Fibroblast of lung (primary cell): ENCODE results near the gene LUZP2. TPM values are rescaled to one million over a fixed set of nuclear protein-coding genes. Genes with fewer than 3 reads are reported as not detected.

Experiments
- DNase-seq, 2 donors: peaks; one replicate each; pipeline versions ENCODE4 v3.0.0 to v3.0.0-alpha.2; 2010; ENCODE audit warnings: low read depth in 2 of 2
- H2AFZ ChIP-seq: 2 replicates; pipeline ENCODE4 v1.5.1; 2012; ENCODE audit warnings: low read length, control low read depth, inconsistent platforms
- H3K27ac ChIP-seq: 2 replicates; pipeline ENCODE4 v1.5.1; 2011; ENCODE audit warnings: low read length, control low read depth; ENCODE audit not compliant: insufficient read depth
- H3K27me3 ChIP-seq: 2 replicates; pipeline ENCODE4 v1.5.1; 2011; ENCODE audit warnings: mild to moderate bottlenecking, low read length; ENCODE audit not compliant: control insufficient read depth, insufficient read depth
- H3K36me3 ChIP-seq: 2 replicates; pipeline ENCODE4 v1.5.1; 2011; ENCODE audit warnings: low read length; ENCODE audit not compliant: control insufficient read depth, insufficient read depth
- H3K4me1 ChIP-seq: 2 replicates; pipeline ENCODE4 v1.5.1; 2011; ENCODE audit warnings: low read length; ENCODE audit not compliant: control insufficient read depth, insufficient read depth; ENCODE audit errors: extremely low read depth
- H3K4me2 ChIP-seq: 2 replicates; pipeline ENCODE4 v1.5.1; 2011; ENCODE audit warnings: low read length, control low read depth; ENCODE audit not compliant: insufficient read depth; ENCODE audit errors: extremely low read depth
- H3K4me3 ChIP-seq, 4 experiments: fragments of 200-600 bp in 1 of 4; sonication (generic) in 1 of 4; replicated peaks in 1 of 4; 2 replicates each; pipeline ENCODE4 v1.5.1; 2011 to 2016; ENCODE audit warnings: low read length in 4 of 4, low read depth in 3 of 4, mild to moderate bottlenecking in 3 of 4, control low read depth in 2 of 4, inconsistent platforms in 1 of 4, mixed read lengths in 1 of 4; ENCODE audit not compliant: insufficient read depth in 1 of 4; ENCODE audit errors: control extremely low read depth in 1 of 4
- H3K79me2 ChIP-seq: 2 replicates; pipeline ENCODE4 v1.5.1; 2012; ENCODE audit warnings: mild to moderate bottlenecking, low read length, inconsistent platforms; ENCODE audit not compliant: control insufficient read depth, insufficient read depth
- H3K9ac ChIP-seq: 2 replicates; pipeline ENCODE4 v1.5.1; 2011; ENCODE audit warnings: mild to moderate bottlenecking, low read length, control low read depth; ENCODE audit not compliant: insufficient read depth
- H3K9me3 ChIP-seq: 2 replicates; pipeline ENCODE4 v1.5.1; 2012; ENCODE audit warnings: low read depth, low read length; ENCODE audit not compliant: control insufficient read depth, insufficient read depth
- H4K20me1 ChIP-seq: 2 replicates; pipeline ENCODE4 v1.5.1; 2011; ENCODE audit warnings: low read length; ENCODE audit not compliant: control insufficient read depth, insufficient read depth; ENCODE audit errors: extremely low read depth
- CTCF ChIP-seq, 2 donors: IDR thresholded peaks in 1 of 2; conservative IDR thresholded peaks in 1 of 2; 1 replicate in 1 of 2; 2 replicates in 1 of 2; pipeline ENCODE4 v1.5.1; 2011 to 2012; ENCODE audit warnings: low read length in 2 of 2, control low read depth in 1 of 2, inconsistent platforms in 1 of 2, low read depth in 1 of 2, mild to moderate bottlenecking in 1 of 2
- EZH2 ChIP-seq: IDR thresholded peaks from 2 replicates; pipeline ENCODE4 v1.5.1; 2012; ENCODE audit warnings: low read length, control low read depth, mild to moderate bottlenecking; ENCODE audit errors: missing control alignments
- polyA plus RNA-seq, 2 donors: library from polyadenylated mRNA; depleted of rRNA in 1 of 2; stranded (reverse) in 1 of 2; unstranded in 1 of 2; fragments of >200 nt; gene quantifications; 2 replicates each; pipeline ENCODE4 v1.2.1, GENCODE V29; 2011 to 2012; ENCODE audit warnings: missing spikeins in 1 of 2
- total RNA-seq: library from RNA; depleted of rRNA; stranded (reverse); fragments of >200 nt; gene quantifications from 2 replicates; pipeline ENCODE4 v1.2.1, GENCODE V29; 2014

Gene LUZP2
- total and polyA plus RNA-seq, 2 donors (not counting 1 experiment from before 2014, with no cell fraction given) = 0.03 to 0.50 TPM

DNA sequence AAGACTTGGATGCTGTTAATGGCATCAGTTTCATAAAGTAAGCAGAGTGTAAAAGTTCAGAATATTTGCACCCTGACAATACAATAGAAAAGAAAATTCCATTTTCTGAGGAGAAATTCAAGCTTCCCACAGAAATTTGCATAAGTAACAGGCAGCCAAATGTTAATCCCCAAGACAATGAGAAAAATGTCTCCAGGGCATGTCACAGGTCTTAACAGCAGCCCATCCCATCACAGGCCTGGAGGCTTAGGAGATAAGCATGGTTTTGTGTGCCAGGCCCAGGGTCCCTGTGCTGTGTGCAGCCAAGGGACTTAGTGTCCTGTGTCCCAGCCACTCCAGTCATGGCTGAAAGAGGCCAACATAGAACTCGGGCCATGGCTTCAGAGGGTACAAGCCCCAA is 347.6 kb downstream of the LUZP2 start:
- no peak for DNase-seq
- Histone ChIP-seq H3K4me3 (no peak overlapping the region), H4K20me1 (no peaks in the 10 kb centered on the region), H3K9ac (no peak overlapping the region), H3K27ac (no peak overlapping the region), H3K9me3 (no peaks in the 10 kb centered on the region), H3K4me2 (no peak overlapping the region), H3K79me2 (no peaks in the 10 kb centered on the region), H3K36me3 (no peaks in the 10 kb centered on the region), H3K27me3 (no peaks in the 10 kb centered on the region), H3K4me1 (no peaks in the 10 kb centered on the region), H2AFZ (no peak overlapping the region)
- no peak for TF ChIP-seq CTCF (conservative IDR thresholded peaks at IDR 0.05 in 1 of 2, IDR thresholded peaks at IDR 0.05 in 1 of 2; ENCODE audit: low read depth in 1 of 2, low read length in 2 of 2)
- TF ChIP-seq EZH2 = no peak

GRCh38 chr11:24848857-24849256 is 352.0 kb downstream of the LUZP2 start:
- Histone ChIP-seq H3K9me3 (no peaks in the 10 kb centered on the region), H4K20me1 (no peaks in the 10 kb centered on the region), H3K27ac (no peak overlapping the region), H3K9ac (no peak overlapping the region), H2AFZ (no peak overlapping the region), H3K36me3 (no peaks in the 10 kb centered on the region), H3K4me3 (no peak overlapping the region), H3K27me3 (no peaks in the 10 kb centered on the region), H3K4me1 (no peaks in the 10 kb centered on the region), H3K79me2 (no peaks in the 10 kb centered on the region), H3K4me2 (no peak overlapping the region)
- TF ChIP-seq EZH2 = no peak
- no peak for TF ChIP-seq CTCF (conservative IDR thresholded peaks at IDR 0.05 in 1 of 2, IDR thresholded peaks at IDR 0.05 in 1 of 2; ENCODE audit: low read depth in 1 of 2, low read length in 2 of 2)
- no peak for DNase-seq

GRCh38 chr11:24855951-24856350 is 359.1 kb downstream of the LUZP2 start:
- H3K9me3 ChIP-seq = no peaks in the 10 kb centered on the region
- no peak overlapping the region for H3K27ac ChIP-seq
- no peak overlapping the region for H3K9ac ChIP-seq
- H3K4me2 ChIP-seq = no peak overlapping the region
- no peak overlapping the region for H2AFZ ChIP-seq
- no peak for DNase-seq
- TF ChIP-seq EZH2 (no peak), CTCF (conservative IDR thresholded peaks at IDR 0.05 in 1 of 2, IDR thresholded peaks at IDR 0.05 in 1 of 2; ENCODE audit: low read depth in 1 of 2, low read length in 2 of 2) (no peak)
- no peaks in the 10 kb centered on the region for H3K4me1 ChIP-seq
- no peaks in the 10 kb centered on the region for H3K36me3 ChIP-seq
- no peaks in the 10 kb centered on the region for H4K20me1 ChIP-seq
- no peak overlapping the region for H3K4me3 ChIP-seq
- H3K27me3 ChIP-seq = no peaks in the 10 kb centered on the region
- no peaks in the 10 kb centered on the region for H3K79me2 ChIP-seq
